Right renal cortex interstitium (tissue), 3 donors: ENCODE measurements around the gene RASA3. TPM values are rescaled to one million over a fixed set of nuclear protein-coding genes. Genes with fewer than 3 reads are reported as not detected.

Source experiments
- DNase-seq, 3 donors: peaks; one replicate each; pipeline ENCODE4 v3.0.0-alpha.2; 2013; ENCODE audit warnings: low read depth in 3 of 3, low spot score in 2 of 3
- polyA plus RNA-seq, 3 donors: library from polyadenylated mRNA; unstranded; fragments of 120-200 nt; gene quantifications; one replicate each; pipeline ENCODE4 v1.2.1, GENCODE V29; 2013; ENCODE audit not compliant: insufficient read length in 3 of 3

The RASA3 gene
- polyA plus RNA-seq, 3 donors, result 12.0 to 13.1 (median 12.5) TPM

DNA sequence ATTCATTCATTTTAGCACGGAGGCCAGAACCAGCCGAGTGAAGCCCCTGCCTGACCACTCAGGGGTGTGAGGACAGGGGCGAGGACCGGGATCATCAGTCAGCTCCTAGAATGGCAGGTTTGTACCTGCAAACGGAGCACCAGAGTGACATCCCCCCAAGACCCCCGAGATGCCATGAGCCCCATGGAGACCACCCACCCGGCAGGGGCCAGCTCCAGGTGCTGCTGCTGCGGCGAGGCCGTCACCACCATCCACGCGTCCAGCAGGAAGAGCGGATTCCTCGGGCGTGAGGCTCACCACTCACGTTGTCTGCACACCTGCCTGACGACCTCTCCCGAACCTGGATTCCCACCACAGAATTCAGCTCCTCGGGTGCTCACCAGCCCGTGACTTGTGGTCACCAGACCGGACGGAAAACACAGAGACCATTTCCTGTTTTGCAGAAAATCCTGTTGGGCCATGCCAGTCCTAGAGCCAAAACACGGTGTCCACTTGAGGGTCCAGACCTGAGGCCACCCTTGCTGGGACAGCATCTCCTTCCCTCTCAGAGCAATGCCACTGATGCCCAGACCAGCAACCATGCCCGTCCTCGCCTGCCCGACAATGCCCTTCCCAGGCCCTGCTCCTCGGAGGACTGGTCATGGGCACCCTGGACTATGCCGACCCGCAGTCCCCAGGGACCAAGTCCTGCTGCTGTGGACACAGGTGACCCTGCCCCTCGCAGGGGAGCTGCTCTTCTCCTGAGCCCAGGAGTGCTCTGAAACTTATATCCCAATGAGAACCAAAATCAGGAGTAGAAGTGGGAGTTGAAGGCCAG, 74.2 kb downstream of the RASA3 start:
- DNase-seq, result no peak

DNA sequence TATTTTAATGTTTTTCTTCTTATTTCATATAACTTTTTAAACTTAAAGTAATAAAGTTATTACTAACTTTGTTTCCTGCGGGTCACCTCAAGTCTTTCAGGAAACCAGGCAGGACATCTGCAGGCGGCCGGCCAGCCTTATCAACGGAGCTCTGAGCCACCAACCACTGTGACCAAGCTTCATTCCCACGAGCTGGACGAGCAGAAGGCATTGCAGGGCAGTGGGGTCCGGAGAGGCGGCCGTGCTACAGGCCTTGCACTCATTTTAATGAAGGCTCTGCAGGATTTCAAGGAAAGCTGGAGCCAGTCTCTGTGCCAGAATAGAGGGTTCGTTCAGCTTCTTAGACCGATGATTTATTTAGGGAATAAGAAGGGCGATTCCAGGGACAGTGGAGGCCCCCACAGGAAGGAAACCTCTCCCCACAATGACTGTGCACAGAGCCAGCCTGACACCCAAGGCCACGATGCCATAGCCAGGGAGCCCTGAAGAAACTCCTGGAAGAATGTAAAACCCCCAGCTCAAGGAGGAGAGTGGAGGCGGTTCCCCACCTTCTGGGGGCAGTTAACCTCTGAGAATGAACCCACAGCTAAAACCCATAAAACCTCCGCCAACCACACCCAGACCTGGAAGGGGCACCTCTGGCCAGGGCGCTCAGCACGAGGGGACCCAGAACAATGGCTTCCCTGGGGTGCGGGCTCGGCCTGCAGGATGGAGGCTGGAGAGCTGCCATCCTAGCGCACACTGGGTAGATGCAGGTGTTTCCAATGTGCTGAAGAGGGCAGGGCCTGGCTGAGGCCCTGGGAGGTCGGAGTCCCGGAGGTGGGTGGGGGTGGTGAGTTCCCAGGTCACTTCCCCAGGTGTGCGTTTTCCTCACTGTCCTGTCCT, 75.0 kb downstream of the RASA3 start:
- no peak for DNase-seq

- no peak for DNase-seq
These were observed 76.0 kb downstream of the RASA3 start for GRCh38 chr13:114056205-114057013.

DNA sequence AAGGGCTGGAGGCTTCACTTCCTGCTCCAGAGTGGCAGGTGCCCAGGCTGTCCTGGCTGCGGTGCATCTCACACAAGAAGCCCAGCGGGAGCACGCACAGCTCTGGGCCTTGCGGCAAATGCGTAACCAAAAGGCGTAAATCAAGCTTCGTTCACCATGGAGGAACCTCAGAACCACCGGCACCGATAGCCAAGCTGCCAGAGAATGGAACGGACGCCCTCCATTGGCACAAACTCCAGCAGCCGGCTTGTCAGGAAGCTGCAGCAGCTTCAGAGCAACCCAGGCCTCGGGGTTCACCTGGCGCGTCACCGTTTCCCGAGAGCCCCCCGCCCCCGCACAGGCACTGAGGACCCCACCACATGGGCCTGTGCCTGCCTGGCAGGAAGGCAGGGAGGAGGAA, 76.7 kb downstream of the RASA3 start:
- no peak for DNase-seq

DNA sequence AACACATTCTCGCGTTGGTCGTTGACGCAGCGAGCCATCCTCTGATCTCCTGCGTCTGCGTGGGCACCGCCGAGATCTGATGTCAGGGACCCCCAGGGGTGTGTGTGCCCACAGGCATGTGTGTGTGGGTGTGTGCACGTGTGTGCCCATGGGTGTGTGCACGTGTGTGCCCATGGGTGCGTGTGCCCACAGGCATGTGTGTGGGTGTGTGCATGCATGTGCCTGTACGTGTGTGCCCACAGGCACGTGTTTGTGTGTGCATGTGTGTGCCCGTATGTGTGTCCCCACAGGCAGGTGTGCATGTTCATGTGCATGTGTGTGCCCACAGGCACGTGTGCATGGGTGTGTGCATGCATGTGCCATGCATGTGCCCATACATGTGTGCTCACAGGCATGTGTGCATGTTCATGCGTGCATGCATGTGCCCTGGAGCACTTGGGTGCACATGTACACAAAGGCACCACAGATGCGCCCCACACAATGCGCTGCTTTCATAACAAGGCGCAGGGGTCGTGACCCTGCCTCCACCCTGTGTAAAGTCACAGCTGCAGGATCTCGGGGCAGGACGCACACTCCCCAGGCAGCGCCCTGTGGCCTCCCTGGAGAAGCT, 77.5 kb downstream of the RASA3 start:
- no peak for DNase-seq

DNA sequence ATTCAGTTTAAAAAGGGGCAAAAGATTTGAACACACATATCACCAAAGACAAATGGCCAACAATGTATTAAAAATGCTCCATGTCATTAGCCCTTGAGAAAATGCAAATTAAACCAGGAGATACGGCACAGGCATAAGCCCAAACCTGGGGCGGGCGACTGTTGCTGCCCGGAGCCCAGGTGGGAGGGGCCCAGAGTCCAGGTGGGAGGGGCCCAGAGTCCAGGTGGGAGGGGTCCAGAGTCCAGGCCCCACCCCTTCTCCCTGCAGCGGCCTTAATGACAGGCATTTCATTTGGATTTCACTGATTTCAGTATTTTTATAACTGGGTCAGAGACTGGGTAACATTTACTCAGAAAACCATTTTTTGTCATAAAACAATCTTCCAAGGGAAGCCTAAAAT, 78.2 kb downstream of the RASA3 start:
- DNase-seq, result no peak

DNA sequence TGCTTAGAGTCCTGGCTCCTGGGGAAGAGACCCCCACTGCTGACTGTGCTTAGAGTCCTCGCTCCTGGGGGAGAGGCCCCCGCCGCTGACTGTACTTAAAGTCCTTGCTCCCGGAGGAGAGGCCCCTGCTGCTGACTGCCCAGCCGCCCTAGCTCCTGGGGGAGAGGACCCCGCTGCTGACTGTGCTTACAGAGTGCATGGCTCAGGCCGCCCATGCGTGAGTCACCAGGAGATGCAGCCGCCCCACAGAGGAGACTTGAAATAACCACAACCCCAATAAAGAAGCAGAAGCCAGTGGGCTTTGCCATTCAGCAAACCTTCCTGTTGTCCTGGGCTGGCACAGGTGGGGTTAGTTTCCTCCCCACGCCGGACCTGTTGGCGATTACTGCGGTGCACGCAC, 79.4 kb downstream of the RASA3 start:
- DNase-seq, result no peak

GRCh38 chr13:114050536-114051450, 81.6 kb downstream of the RASA3 start:
- DNase-seq, result no peak

GRCh38 chr13:114049626-114050101, 82.8 kb downstream of the RASA3 start:
- DNase-seq, result no peak

- DNase-seq, result no peak
These were observed 83.4 kb downstream of the RASA3 start for GRCh38 chr13:114049026-114049425.

DNA sequence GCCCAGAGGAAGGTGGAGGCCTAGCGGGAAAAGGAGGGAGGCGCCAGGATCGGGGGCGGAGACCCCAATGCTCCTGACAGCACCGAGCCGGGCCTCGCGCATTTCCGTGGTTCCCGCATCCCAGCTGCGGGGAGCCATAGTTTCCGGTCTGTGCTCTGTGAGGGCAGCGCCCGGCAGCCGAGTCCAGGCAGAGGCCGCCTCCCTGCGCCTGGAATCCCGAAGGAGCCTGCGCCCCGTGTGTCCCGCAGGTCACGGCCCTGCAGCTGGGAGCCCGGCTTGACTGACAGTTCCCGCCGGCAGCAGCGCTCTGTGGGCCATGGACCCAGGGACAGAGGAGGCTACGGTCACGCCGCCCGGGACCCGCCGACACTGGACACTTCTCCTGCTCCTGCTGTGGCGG, 84.0 kb downstream of the RASA3 start:
- no peak for DNase-seq

DNA sequence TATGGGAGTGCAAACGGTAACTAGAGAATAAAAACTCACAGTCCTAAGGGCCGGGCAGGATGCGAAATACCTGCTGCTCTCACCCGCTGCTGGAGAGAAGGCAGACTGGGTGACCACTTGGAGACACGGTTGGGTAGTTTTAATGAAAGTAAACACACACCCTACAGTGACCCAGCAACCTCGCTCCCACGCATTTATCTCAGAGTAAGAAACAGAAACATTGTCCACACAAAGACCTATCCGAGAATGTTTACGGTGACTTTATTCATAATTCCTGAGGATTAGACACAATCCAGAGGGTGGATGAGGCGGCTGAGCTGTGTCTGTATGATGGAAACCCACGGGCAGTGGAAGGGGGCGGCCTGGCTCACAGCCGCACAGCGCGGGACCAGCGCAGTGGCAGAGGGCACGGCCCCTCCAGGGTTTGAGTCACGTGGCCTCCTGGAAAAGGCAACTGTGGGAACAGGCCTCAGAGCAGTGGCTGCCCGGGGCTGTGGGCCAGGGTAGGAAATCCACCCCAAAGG, 85.0 kb downstream of the RASA3 start:
- DNase-seq, result peak in 2 of 3 donors; percentile 38 to 68

DNA sequence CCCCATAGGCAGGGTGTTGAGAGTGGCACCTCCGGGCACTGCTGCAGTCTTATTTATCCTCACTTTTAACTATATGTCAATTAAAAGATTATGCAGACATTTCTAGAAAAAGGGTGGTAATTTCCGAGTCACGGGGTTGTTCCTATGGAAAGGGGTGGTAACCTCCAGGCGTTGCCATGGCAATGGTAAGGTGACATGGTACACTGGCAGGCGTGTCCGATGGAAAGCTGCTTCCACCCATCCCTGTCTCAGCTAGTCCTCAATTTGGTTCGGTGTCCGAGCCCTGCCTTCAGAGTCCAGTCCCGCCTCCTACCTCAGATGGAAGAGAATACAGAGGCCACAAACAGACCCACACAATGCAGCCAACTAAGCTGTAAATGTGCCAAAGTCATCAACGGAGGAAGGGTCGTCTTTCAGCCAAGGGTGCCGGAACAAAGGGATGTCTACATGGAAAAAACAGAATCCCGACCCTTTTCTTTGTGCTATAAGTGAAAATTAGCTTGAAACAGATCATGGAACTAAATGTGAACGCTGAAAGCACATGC, 85.9 kb downstream of the RASA3 start:
- DNase-seq, result no peak

DNA sequence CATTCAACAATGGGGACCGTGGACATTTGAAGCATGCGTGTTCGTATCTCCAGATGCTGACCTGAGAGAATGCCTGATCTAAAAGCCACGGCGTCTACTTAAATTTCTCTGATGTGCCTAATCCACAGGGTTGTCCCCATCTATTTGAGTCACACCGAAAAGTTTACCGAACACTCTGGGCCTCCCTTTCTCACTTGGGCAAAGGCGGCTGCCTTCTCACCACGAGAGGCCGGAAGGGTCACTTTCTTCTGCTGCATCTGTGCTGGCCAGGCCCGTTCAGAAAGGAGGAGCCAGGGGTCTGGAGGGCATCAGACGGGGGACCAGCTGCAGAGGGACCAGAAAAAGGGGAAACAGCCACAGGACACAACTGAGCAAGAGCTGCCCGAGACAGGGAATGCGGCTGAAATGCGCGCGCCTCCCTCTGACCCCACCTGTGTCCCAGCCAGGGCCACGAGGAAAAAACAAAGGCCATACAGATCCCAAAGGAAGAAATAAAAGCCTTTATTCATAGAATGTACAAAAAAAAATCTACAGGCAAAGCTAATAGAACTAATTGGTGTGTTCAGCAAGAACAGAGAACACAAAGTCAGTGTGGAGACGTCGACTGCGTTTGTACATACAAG, 87.2 kb downstream of the RASA3 start:
- DNase-seq, result no peak

GRCh38 chr13:114044486-114044885, 87.9 kb downstream of the RASA3 start:
- peak in 1 of 3 donors; percentile 43 for DNase-seq

DNA sequence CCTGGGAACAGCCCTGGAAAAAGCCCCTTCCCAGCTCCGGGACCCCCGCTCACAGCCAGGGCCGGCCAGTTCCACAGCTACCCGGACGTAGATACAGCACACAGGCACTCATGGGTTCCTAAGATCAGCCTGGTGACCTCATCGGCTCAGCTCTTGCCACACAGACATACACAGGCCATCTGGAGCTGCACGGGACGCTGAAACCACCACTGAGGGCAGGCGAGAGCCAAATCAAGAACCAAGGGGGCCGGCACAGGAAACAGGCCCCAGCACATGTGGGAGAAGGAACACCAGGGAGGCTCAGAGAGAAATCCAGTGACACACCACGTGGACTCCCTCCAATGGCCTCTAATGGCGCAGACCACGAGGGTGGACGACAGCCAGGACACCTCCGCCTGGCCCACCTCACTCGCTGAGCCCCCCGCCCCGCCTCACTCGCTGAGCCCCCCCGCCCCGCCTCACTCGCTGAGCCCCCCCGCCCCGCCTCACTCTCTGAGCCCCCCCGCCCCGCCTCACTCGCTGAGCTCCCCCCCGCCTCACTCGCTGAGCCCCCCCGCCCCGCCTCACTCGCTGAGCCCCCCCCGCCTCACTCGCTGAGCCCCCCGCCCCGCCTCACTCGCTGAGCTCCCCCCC, 88.9 kb downstream of the RASA3 start:
- no peak for DNase-seq

GRCh38 chr13:114042066-114042815, 90.2 kb downstream of the RASA3 start:
- DNase-seq, result no peak
